Esophagus squamous epithelium (tissue), 5 donors: ENCODE results near the gene GET3. TPM values are rescaled to one million over a fixed set of nuclear protein-coding genes. Genes with fewer than 3 reads are reported as not detected.

Experiments
- DNase-seq: peaks from one replicate; lab custom pipeline; 2025; lab: John Stamatoyannopoulos, UW
- H3K27ac ChIP-seq, 4 donors: fragments of 200-600 bp; sonication (generic); one replicate each; pipeline ENCODE4 v1.5.1; 2016 to 2019; ENCODE audit warnings: mild to moderate bottlenecking in 1 of 4
- H3K27me3 ChIP-seq, 4 donors: fragments of 200-600 bp; sonication (generic); 1 replicate in 3 of 4; 2 replicates in 1 of 4; pipeline versions ENCODE4 v1.5.1 to v1.6.0; 2017 to 2021; ENCODE audit warnings: antibody characterized with exemption in 1 of 4
- H3K36me3 ChIP-seq, 3 donors: fragments of 200-600 bp; sonication (generic); one replicate each; pipeline ENCODE4 v1.5.1; 2016 to 2019
- H3K4me1 ChIP-seq, 3 donors: fragments of 200-600 bp; sonication (generic); one replicate each; pipeline ENCODE4 v1.5.1; 2017 to 2019
- H3K4me3 ChIP-seq, 4 donors: fragments of 200-600 bp; sonication (generic); 1 replicate in 3 of 4; 2 replicates in 1 of 4; pipeline ENCODE4 v1.5.1; 2016 to 2019; ENCODE audit warnings: mild to moderate bottlenecking in 2 of 4, moderate library complexity in 1 of 4
- H3K9me3 ChIP-seq, 3 donors: fragments of 200-600 bp; sonication (generic); one replicate each; pipeline ENCODE4 v1.5.1; 2016 to 2019
- CTCF ChIP-seq, 6 experiments: fragments of 450-650 bp in 4 of 6; fragments of 200-600 bp in 2 of 6; sonication (generic) in 2 of 6; IDR thresholded peaks; one replicate each; pipeline ENCODE4 v1.5.1; 2016 to 2019; ENCODE audit warnings: antibody characterized with exemption in 6 of 6, mild to moderate bottlenecking in 4 of 6, moderate library complexity in 4 of 6
- POLR2A ChIP-seq, 4 donors: fragments of 450-650 bp; IDR thresholded peaks; one replicate each; pipeline ENCODE4 v1.6.1; 2017; ENCODE audit warnings: antibody characterized with exemption in 4 of 4, mild to moderate bottlenecking in 4 of 4, moderate library complexity in 3 of 4
- WGBS, 2 donors: methylation state at CpG; one replicate each; pipeline ENCODE4 v1.1.5; 2018; 5-methylcytosine and 5-hydroxymethylcytosine counted together
- intact Hi-C: fragments of 100-400 bp; cut with DNase I; formaldehyde crosslinking; loops from one replicate; pipeline ENCODE4 v1.15.0; 2022
- total RNA-seq, 4 donors: library from RNA; depleted of rRNA; stranded (reverse); fragments of >200 nt; gene quantifications; one replicate each; pipeline ENCODE4 v1.1.0, GENCODE V29; 2016
- donor health status: DM: yes; HTN: yes; CAD: no.

GET3 gene
- total RNA-seq, 4 donors from 2014 or later = 36.8 to 69.9 (median 51.2) TPM

GRCh38 chr19:12715102-12715501 is 22.2 kb upstream of the GET3 start:
- Histone ChIP-seq H3K36me3 (peaks cover 39 to 94% (median 50%) of the 10 kb centered on the region in 3 donors), H3K27ac (no peak overlapping the region), H3K27me3 (no peaks in the 10 kb centered on the region), H3K9me3 (no peaks in the 10 kb centered on the region), H3K4me3 (no peak overlapping the region), H3K4me1 (peaks cover 0 to 36% (median 2%) of the 10 kb centered on the region in 3 donors)
- no peak for DNase-seq
- intact Hi-C loops = loop anchor here (10.0 kb wide), 1 partner anchor 90 kb away; the partner anchor contains the start of genes PRDX2, RNASEH2A and THSD8
- TF ChIP-seq POLR2A (IDR thresholded peaks at IDR 0.05) = no peak
- TF ChIP-seq CTCF (IDR thresholded peaks at IDR 0.05) = no peak
- 88 to 100% methylated on average over 1 to 3 of the region's 15 CpGs for WGBS, 2 donors

GRCh38 chr19:12715929-12716328 is 21.4 kb upstream of the GET3 start:
- H3K9me3 ChIP-seq = no peaks in the 10 kb centered on the region
- no peaks in the 10 kb centered on the region for H3K27me3 ChIP-seq
- H3K4me1 ChIP-seq = peaks cover 4 to 44% (median 10%) of the 10 kb centered on the region in 3 donors
- H3K27ac ChIP-seq = no peak overlapping the region
- 86 to 100% methylated on average over 1 to 3 of the region's 3 CpGs for WGBS, 2 donors
- TF ChIP-seq CTCF (IDR thresholded peaks at IDR 0.05) (no peak), POLR2A (IDR thresholded peaks at IDR 0.05) (no peak)
- DNase-seq = no peak
- peaks cover 35 to 86% (median 43%) of the 10 kb centered on the region in 3 donors for H3K36me3 ChIP-seq
- intact Hi-C loops = loop anchor here (10.0 kb wide), 1 partner anchor 89 kb away; the partner anchor contains the start of genes PRDX2, RNASEH2A and THSD8
- H3K4me3 ChIP-seq = no peak overlapping the region

- no peak for TF ChIP-seq POLR2A (IDR thresholded peaks at IDR 0.05)
- no peak for TF ChIP-seq CTCF (IDR thresholded peaks at IDR 0.05)
- H3K4me1 ChIP-seq = peaks cover 15 to 71% (median 22%) of the 10 kb centered on the region in 3 donors
- 83 to 87% methylated on average over 9 to 10 of the region's 10 CpGs for WGBS, 2 donors
These were observed 17.0 kb upstream of the GET3 start for GRCh38 chr19:12720296-12720695.

GRCh38 chr19:12720851-12721655 is 16.2 kb upstream of the GET3 start:
- H3K4me3 ChIP-seq = peak overlapping the region; percentile 81 to 91 (median 86)
- H3K36me3 ChIP-seq = peaks cover 1 to 36% (median 11%) of the 10 kb centered on the region in 3 donors
- 0 to 1% methylated on average over 5 to 21 of the region's 59 CpGs for WGBS, 2 donors
- H3K27me3 ChIP-seq = no peaks in the 10 kb centered on the region
- intact Hi-C loops = no loop called here
- H3K27ac ChIP-seq = peak overlapping the region; percentile 93 to 98 (median 97)
- TF ChIP-seq POLR2A (IDR thresholded peaks at IDR 0.05) (no peak), CTCF (IDR thresholded peaks at IDR 0.05) (no peak)
- no peaks in the 10 kb centered on the region for H3K9me3 ChIP-seq
- H3K4me1 ChIP-seq = peaks cover 15 to 71% (median 22%) of the 10 kb centered on the region in 3 donors
- no peak for DNase-seq

More at GRCh38 chr19:12720296-12720695, 17.0 kb upstream of the GET3 start:
- Histone ChIP-seq H3K4me3 (peak overlapping the region in 3 of 4 donors; percentile 81 to 91 (median 85)), H3K27ac (peak overlapping the region; percentile 93 to 98 (median 97)), H3K9me3 (no peaks in the 10 kb centered on the region), H3K36me3 (peaks cover 9 to 43% (median 19%) of the 10 kb centered on the region in 3 donors), H3K27me3 (no peaks in the 10 kb centered on the region)
- no peak for DNase-seq
- intact Hi-C loops = no loop called here
